Spleen (tissue), 11 donors: Measurements from ENCODE around the gene C3orf18. TPM values are rescaled to one million over a fixed set of nuclear protein-coding genes. Genes with fewer than 3 reads are reported as not detected.

Source experiments
- DNase-seq: peaks from one replicate; pipeline ENCODE4 v3.0.0-alpha.2; 2020
- H3K27ac ChIP-seq, 8 donors: fragments of 200-600 bp; sonication (generic) in 7 of 8; 1 replicate in 4 of 8; 2 replicates in 4 of 8; pipeline versions ENCODE4 v1.5.0 to v1.8.0; 2016 to 2021; ENCODE audit warnings: inconsistent platforms in 4 of 8, mild to moderate bottlenecking in 4 of 8, moderate library complexity in 1 of 8
- H3K27me3 ChIP-seq, 7 donors: fragments of 200-600 bp; sonication (generic) in 6 of 7; replicated peaks in 1 of 7; 1 replicate in 4 of 7; 2 replicates in 3 of 7; pipeline versions ENCODE4 v1.5.0 to v1.8.0; 2016 to 2021; ENCODE audit warnings: inconsistent platforms in 3 of 7, mild to moderate bottlenecking in 1 of 7
- H3K36me3 ChIP-seq, 6 donors: fragments of 200-600 bp; sonication (generic) in 5 of 6; 1 replicate in 4 of 6; 2 replicates in 2 of 6; pipeline versions ENCODE4 v1.5.0 to v1.8.0; 2016 to 2021; ENCODE audit warnings: inconsistent platforms in 2 of 6
- H3K4me1 ChIP-seq, 6 donors: fragments of 200-600 bp; sonication (generic) in 5 of 6; 1 replicate in 3 of 6; 2 replicates in 3 of 6; pipeline versions ENCODE4 v1.5.0 to v1.8.0; 2016 to 2021; ENCODE audit warnings: inconsistent platforms in 3 of 6
- H3K4me3 ChIP-seq, 8 donors: fragments of 200-600 bp; sonication (generic) in 7 of 8; 1 replicate in 4 of 8; 2 replicates in 4 of 8; pipeline versions ENCODE4 v1.5.0 to v1.8.0; 2016 to 2021; ENCODE audit warnings: inconsistent platforms in 4 of 8, mild to moderate bottlenecking in 4 of 8, moderate library complexity in 2 of 8
- H3K9me3 ChIP-seq, 8 donors: fragments of 200-600 bp; sonication (generic) in 7 of 8; 1 replicate in 4 of 8; 2 replicates in 4 of 8; pipeline versions ENCODE4 v1.5.0 to v1.8.0; 2016 to 2021; ENCODE audit warnings: inconsistent platforms in 4 of 8
- CTCF ChIP-seq, 11 experiments: fragments of 200-600 bp in 7 of 11; fragments of 450-650 bp in 4 of 11; sonication (generic) in 4 of 11; IDR thresholded peaks in 8 of 11; conservative IDR thresholded peaks in 3 of 11; 1 replicate in 7 of 11; 2 replicates in 4 of 11; pipeline versions ENCODE4 v1.4.0 to v1.8.0; 2016 to 2021; ENCODE audit warnings: antibody characterized with exemption in 11 of 11, inconsistent platforms in 4 of 11, mild to moderate bottlenecking in 1 of 11
- POLR2A ChIP-seq, 3 donors: fragments of 450-650 bp; IDR thresholded peaks; one replicate each; pipeline ENCODE4 v1.5.1; 2017; ENCODE audit warnings: antibody characterized with exemption in 3 of 3, mild to moderate bottlenecking in 1 of 3
- POLR2AphosphoS5 ChIP-seq, 3 donors: sonication (generic); formaldehyde crosslinking; IDR thresholded peaks; one replicate each; pipeline ENCODE4 v1.5.1; 2017; ENCODE audit warnings: antibody characterized with exemption in 3 of 3
- WGBS, 5 donors: extraction: QIAGEN DNeasy Blood & Tissue Kit in 3 of 5; methylation state at CpG; one replicate each; pipeline versions ENCODE4 v1.1.5 to v1.1.7; 2013 to 2018; 5-methylcytosine and 5-hydroxymethylcytosine counted together
- intact Hi-C: fragments of 100-400 bp; cut with DNase I; formaldehyde crosslinking; loops from one replicate; pipeline ENCODE4 v1.15.0; 2023; ENCODE audit warnings: low total_unique reads
- polyA plus RNA-seq, 3 donors: library from polyadenylated mRNA; stranded (reverse); fragments of 200-250 nt; gene quantifications; one replicate each; pipeline ENCODE4 v1.2.1, GENCODE V29; 2013
- total RNA-seq, 7 donors: library from RNA; depleted of rRNA in 3 of 7; stranded (reverse); fragments of >200 nt in 3 of 7; fragmentation: NEBNext Ultra II Directional in 4 of 7; extraction: Animal tissue kit (Norgen Biotek cat#: 25700) in 4 of 7; gene quantifications; one replicate each; pipeline versions ENCODE4 v1.1.0 to v1.2.1, GENCODE V29; 2016 to 2021
- donor health status: healthy with polysubstance abuse.
- donor health status: DM: no; HTN: no; CAD: no; lungs with moderate emphysema.
- donor health status: DM: no; HTN: no; CAD: no.
- donor health status: Bipolar disorder and iron deficiency.
- donor health status: healthy.
- donor health status: DM: no; HTN: no; CAD: no.
- donor health status: DM: yes; HTN: yes; CAD: no.

The C3orf18 gene
- total and polyA plus RNA-seq, 10 donors, result 2.3 to 12.2 (median 5.1) TPM

- no peak for TF ChIP-seq POLR2A (IDR thresholded peaks at IDR 0.05)
- no peak for TF ChIP-seq POLR2AphosphoS5 (IDR thresholded peaks at IDR 0.05)
- TF ChIP-seq CTCF (IDR thresholded peaks at IDR 0.05 in 8 of 11, conservative IDR thresholded peaks at IDR 0.05 in 3 of 11), result no peak
- Histone ChIP-seq H3K27ac (peak overlapping the region in 6 of 8 donors; percentile 91 to 93 (median 92)), H3K4me3 (peak overlapping the region in 2 of 8 donors; percentile 54 to 79), H3K27me3 (no peaks in the 10 kb centered on the region), H3K36me3 (peaks cover 0 to 37% (median 0%) of the 10 kb centered on the region in 6 donors), H3K9me3 (no peaks in the 10 kb centered on the region), H3K4me1 (peaks cover 27 to 89% (median 73%) of the 10 kb centered on the region in 6 donors)
- WGBS, 5 donors, result 78 to 85% (median 83%) methylated on average over 5 of the region's 5 CpGs
- intact Hi-C loops, result no loop called here
- no peak for DNase-seq
Observed at GRCh38 chr3:50570508-50571279, 3.1 kb upstream of the C3orf18 start.

GRCh38 chr3:50568947-50569749, 1.6 kb upstream of the C3orf18 start, which contains the start of gene HEMK1:
Gene HEMK1 (plus strand): TSS chr3:50569522. CDS start chr3:50571105, 1,583 bp downstream.
- DNase-seq, result peak; percentile 99
- peak within 1 kb of the TSS; percentile 76 to 93 (median 91) for H3K27ac ChIP-seq
- H3K9me3 ChIP-seq, result no peaks in the 10 kb centered on the region
- intact Hi-C loops, result no loop called here
- peaks cover 0 to 24% (median 0%) of the 10 kb centered on the region in 6 donors for H3K36me3 ChIP-seq
- peaks cover 27 to 74% (median 63%) of the 10 kb centered on the region in 6 donors for H3K4me1 ChIP-seq
- no peaks in the 10 kb centered on the region for H3K27me3 ChIP-seq
- H3K4me3 ChIP-seq, result peak within 1 kb of the TSS; percentile 54 to 88 (median 78)
- 0 to 1% (median 0%) methylated on average over 22 to 55 of the region's 55 CpGs for WGBS, 5 donors
- TF ChIP-seq POLR2AphosphoS5 (IDR thresholded peaks at IDR 0.05) (peak; percentile 93 to 96 (median 93)), CTCF (IDR thresholded peaks at IDR 0.05 in 8 of 11, conservative IDR thresholded peaks at IDR 0.05 in 3 of 11) (peak in 4 of 11 experiments; percentile 8 to 36 (median 23)), POLR2A (IDR thresholded peaks at IDR 0.05) (peak in 2 of 3 donors; percentile 22 to 55)

- Histone ChIP-seq H3K9me3 (no peaks in the 10 kb centered on the region), H3K27me3 (no peaks in the 10 kb centered on the region), H3K27ac (peak overlapping the region in 6 of 8 donors; percentile 29 to 93 (median 91)), H3K4me1 (peaks cover 22 to 53% (median 43%) of the 10 kb centered on the region in 6 donors), H3K36me3 (peaks cover 0 to 6% (median 0%) of the 10 kb centered on the region in 6 donors), H3K4me3 (peak overlapping the region; percentile 32 to 79 (median 66))
- WGBS, 5 donors, result 12 to 31% (median 23%) methylated on average over 10 to 11 of the region's 11 CpGs
- intact Hi-C loops, result no loop called here
- TF ChIP-seq POLR2AphosphoS5 (IDR thresholded peaks at IDR 0.05) (no peak), CTCF (IDR thresholded peaks at IDR 0.05 in 8 of 11, conservative IDR thresholded peaks at IDR 0.05 in 3 of 11) (no peak), POLR2A (IDR thresholded peaks at IDR 0.05) (no peak)
- no peak for DNase-seq
Observed at GRCh38 chr3:50567011-50567385, 549 bp downstream of the C3orf18 start.
